Measurements from ENCODE around the gene UNC45B. TPM values are rescaled to one million over a fixed set of nuclear protein-coding genes. Genes with fewer than 3 reads are reported as not detected.

Gene UNC45B
- total and polyA plus RNA-seq, 2 of the 8 experiments (the other 6 are each of a cell fraction or from before 2014, with no cell fraction given), result 0.06 to 0.15 TPM

- TF ChIP-seq CREB1 (IDR thresholded peaks at IDR 0.05) (no peak), NRF1 (IDR thresholded peaks at IDR 0.05; ENCODE audit: low read depth, low read length) (no peak), NANOG (IDR thresholded peaks at IDR 0.05; ENCODE audit: insufficient read depth, low read depth, low read length, poor library complexity, severe bottlenecking) (no peak), TAF1 (IDR thresholded peaks at IDR 0.05; ENCODE audit: low read depth, low read length) (no peak)
These were observed 65.9 kb downstream of the UNC45B start (continued) for GRCh38 chr17:35213412-35213940.
